Fibroblast of skin of right quadriceps (primary cell): Measurements from ENCODE around the gene CLEC2L.

ENCODE experiments used
- DNase-seq: peaks from one replicate; pipeline ENCODE4 v3.0.0-alpha.2; 2013

The CLEC2L gene

GRCh38 chr7:139576179-139576973 lies 52.9 kb downstream of the CLEC2L start:
- no peak for DNase-seq

DNA sequence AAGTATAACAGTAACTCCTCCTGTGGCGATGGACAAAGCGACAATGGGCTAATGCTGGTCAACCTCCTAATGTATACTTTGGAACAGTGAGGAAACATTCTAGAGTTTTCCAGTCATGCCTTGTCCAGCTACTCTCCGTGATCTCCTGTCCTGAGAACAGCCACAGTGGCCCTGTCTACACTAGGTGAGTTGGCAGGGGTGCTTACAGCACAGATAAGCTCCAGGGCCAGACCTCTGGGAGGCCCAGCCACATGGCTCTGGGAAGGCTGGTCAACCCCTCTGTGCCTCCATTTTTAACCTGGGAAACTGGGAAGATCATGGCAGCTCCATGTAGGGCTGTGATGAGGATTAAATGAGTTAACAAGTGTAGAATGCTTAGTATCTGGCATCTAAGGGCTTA lies 57.0 kb downstream of the CLEC2L start:
- DNase-seq = no peak

- DNase-seq = no peak
Observed at GRCh38 chr7:139582130-139582650, 58.7 kb downstream of the CLEC2L start.

DNA sequence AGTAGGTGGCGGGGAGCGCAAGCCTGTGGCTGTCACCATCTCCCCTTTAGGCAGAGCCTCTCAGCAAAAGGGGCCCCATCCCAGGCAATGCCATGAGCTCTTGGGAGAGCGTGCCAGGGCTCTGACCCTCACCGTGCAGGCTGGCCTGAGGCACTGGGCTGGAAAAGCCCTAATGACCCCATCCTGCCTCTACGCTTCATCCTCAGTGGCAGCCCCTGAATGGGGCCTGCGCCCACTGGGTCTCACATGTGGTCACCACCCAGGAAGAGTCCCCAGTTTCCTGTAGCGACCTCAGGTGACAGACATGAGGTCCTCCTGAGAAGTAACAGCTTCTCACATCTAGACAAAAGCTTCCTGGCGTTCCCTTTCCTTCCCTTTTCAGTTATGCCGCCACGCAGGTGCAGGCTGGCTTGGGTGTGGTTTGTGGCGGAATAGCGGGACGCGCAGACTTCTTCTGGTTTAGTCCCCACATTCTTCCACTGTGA lies 59.2 kb downstream of the CLEC2L start:
- no peak for DNase-seq

DNA sequence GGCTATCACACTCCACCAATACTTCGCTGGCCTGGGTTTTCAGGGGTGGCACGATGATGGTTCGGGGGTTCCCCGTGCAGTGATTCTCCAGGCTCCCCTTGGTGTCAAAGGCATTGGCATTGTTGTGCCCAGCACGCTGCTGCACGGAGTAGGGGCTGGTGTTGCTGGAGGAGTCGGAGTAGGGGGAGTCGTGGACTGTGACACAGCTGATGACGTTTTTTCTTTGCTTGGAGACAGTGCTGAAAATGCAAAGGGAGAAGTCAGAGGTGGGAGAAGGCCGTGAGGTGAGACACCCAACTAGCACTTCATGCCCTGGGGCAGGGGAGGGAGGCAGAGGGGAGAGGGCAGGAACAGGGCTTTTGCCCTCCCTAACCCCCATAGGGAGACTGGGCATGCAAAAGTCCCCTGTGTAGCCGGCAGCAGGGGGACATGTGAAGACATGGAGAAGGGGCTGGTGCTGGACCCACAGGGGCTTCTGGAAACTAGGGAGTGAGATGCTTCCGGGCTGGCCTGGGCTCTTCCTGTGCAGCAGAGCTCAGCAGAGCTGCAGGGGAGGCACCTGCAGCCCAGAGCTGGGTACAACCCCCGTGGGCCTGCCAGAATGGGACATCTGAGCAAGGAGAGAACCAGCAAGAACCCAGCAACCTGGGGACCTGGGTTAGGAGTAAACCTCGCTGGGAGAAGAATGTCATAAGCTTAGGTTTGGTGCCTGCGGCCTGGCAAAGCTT lies 60.5 kb downstream of the CLEC2L start:
- no peak for DNase-seq

DNA sequence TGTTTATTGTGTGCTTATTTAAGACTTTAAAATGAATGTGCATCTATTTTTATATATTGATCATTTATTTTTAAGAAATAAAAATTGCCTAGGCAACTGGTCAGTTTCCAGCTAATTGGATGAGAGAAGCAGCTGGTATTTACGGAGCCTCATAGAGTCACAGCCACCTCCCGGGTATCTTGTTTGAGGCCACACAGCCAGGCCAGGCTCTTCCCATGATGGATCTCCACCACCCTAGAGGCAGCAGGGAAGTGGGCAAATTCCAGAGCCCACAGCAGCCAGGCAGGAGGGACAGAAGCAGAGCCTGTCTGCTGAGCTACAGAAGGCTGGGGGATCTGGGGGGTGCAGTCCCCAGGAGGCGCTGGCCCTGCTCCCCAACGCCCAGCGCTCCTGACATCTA lies 61.6 kb downstream of the CLEC2L start:
- DNase-seq = no peak

GRCh38 chr7:139586286-139586685 lies 62.8 kb downstream of the CLEC2L start:
- no peak for DNase-seq

GRCh38 chr7:139587535-139587934 lies 64.0 kb downstream of the CLEC2L start:
- DNase-seq = no peak

GRCh38 chr7:139588632-139589031 lies 65.1 kb downstream of the CLEC2L start:
- no peak for DNase-seq

GRCh38 chr7:139589474-139589873 lies 66.0 kb downstream of the CLEC2L start:
- DNase-seq = no peak

DNA sequence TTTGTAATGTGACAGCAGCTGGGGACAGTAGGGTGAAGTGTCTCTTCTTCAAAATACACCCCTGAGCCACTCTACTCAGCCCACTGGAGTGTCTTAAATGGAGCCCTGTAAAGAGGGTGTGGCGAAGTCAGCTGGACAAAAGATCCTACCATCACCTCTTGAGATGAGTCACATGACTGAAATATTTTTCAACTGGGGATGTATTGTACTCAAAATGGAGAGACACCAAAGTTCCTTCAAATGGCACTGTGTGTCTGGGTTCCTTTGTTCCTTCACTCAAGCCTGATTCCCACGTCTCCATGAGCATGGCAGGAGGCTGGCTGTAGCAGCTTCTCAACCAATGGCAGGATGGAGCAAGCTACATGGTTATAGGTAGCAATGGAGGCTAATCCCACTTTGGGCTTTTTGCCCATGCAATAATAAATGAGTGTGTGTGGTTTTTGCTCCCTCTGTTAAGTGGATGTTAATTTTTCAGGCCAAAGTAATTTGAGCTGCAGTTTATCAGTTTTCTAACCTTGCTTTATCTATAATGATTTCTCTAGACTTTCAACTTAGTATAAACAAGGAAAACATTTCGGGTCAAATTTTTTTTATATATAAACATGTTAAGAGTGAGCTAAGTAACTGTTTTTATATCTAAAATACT lies 68.2 kb downstream of the CLEC2L start:
- DNase-seq = no peak

- DNase-seq = no peak
Observed at GRCh38 chr7:139592801-139593461, 69.4 kb downstream of the CLEC2L start.

DNA sequence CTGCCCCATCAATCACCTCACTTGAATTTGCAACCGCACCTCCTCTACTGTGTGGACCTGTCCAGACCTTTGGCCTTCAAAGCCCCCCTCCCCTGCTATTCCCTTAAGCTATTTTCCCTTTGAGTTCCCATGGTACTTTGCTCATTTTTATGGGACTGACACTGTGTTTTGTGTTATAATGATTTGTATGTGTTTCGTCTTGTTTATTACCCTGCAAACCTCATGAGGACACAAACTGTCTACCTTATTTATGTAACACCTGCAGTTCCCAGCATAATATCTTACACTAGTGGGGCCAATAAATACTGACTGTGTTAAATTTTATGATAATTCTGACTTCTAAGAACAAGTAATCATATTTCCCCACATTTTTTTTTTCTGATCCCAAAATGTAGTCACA lies 70.6 kb downstream of the CLEC2L start:
- no peak for DNase-seq
